ENCODE data around the gene ERICH6B. TPM values are rescaled to one million over a fixed set of nuclear protein-coding genes. Genes with fewer than 3 reads are reported as not detected.
A peak's percentile ranks its signal among the peaks of the same experiment; 100 is the strongest.
"Not testable (repeated sequence)": the region's sequence is repeated elsewhere in the genome, so short reads cannot be mapped to it uniquely, and the experiment has no call there.

Gene ERICH6B
- total RNA-seq (not detected), polyA plus RNA-seq (ENCODE audit: insufficient read depth, low read depth, low replicate concordance) (not detected)
- long read RNA-seq, donor 1: 0 reads
- long read RNA-seq, donor 2: 0 reads
- long read RNA-seq, donor 3: 0 reads
- long read RNA-seq, donor 4, partial matches to known transcripts: 0 of 6 reads
- long read RNA-seq, donor 4, other reads (novel, unspliced or antisense): 6 of 6 reads
- long read RNA-seq, donor 5: 0 reads
- long read RNA-seq, donor 6: 0 reads
- long read RNA-seq, donor 7: 0 reads
- long read RNA-seq, donor 8: 0 reads
- long read RNA-seq, donor 9: 0 reads
- long read RNA-seq, donor 10: 0 reads

DNA sequence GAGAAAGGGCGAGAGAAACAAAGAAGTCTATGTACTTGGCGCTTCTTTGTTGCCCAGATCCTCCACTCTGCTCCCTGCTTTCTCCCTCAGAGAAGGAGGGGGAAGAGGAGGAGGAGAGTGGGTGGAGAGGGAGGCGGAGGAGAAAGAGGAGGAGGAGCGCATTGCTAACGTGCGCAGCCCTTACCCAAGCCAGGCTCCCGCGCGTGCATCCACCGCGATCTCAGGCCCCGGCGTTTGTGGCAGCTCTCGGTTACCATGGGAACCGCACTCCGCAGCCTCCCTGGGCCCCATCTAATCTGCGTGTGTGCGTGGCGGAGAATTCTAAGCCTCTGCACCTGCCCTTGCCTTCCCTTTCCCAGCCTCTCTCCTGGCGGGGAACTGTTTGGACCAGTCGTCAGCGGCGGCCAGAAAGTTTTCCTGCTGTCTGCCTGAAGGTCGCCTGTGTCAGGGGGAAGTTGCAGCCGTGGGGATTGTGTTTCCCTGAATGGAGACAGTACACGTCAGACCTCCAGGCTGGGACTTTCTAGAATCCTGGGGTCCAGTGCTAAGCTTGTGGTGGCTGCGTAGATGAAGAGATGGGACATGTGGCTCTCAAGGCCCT is at the start of gene ERICH6B:
TSS of gene ERICH6B (minus strand) at position 239 of the 601 bp plus-strand sequence. CDS start 18,734 bp downstream, outside the sequence.
- TF ChIP-seq, protein P1, sequence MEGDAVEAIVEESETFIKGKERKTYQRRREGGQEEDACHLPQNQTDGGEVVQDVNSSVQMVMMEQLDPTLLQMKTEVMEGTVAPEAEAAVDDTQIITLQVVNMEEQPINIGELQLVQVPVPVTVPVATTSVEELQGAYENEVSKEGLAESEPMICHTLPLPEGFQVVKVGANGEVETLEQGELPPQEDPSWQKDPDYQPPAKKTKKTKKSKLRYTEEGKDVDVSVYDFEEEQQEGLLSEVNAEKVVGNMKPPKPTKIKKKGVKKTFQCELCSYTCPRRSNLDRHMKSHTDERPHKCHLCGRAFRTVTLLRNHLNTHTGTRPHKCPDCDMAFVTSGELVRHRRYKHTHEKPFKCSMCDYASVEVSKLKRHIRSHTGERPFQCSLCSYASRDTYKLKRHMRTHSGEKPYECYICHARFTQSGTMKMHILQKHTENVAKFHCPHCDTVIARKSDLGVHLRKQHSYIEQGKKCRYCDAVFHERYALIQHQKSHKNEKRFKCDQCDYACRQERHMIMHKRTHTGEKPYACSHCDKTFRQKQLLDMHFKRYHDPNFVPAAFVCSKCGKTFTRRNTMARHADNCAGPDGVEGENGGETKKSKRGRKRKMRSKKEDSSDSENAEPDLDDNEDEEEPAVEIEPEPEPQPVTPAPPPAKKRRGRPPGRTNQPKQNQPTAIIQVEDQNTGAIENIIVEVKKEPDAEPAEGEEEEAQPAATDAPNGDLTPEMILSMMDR (IDR thresholded peaks at IDR 0.05; ENCODE audit: borderline replicate concordance, extremely low read depth, insufficient read depth): no peak
- FAIRE-seq (no peak), DNase-seq (peak; percentile 74 to 92 (median 92))
- no peaks in the 10 kb centered on the region for H3K9me3 ChIP-seq (ENCODE audit: control insufficient read depth in 2 of 3, insufficient read depth in 1 of 3, low read length in 3 of 3)
- peak within 1 kb of the TSS in 2 of 3 donors; percentile 2 to 35 for H3K4me3 ChIP-seq (ENCODE audit: low read length in 3 of 3)
- H3K36me3 ChIP-seq (ENCODE audit: control insufficient read depth in 2 of 3, insufficient read depth in 3 of 3, low read length in 3 of 3): no peaks in the 10 kb centered on the region
- no peak within 1 kb of the TSS for H3K27ac ChIP-seq (ENCODE audit: low read depth in 2 of 2, low read length in 2 of 2)
- H3K9ac ChIP-seq (ENCODE audit: low read length in 3 of 3): no peak within 1 kb of the TSS
- peaks cover 0 to 3% (median 0%) of the 10 kb centered on the region in 3 donors for H3K4me1 ChIP-seq (ENCODE audit: control insufficient read depth in 2 of 3, insufficient read depth in 2 of 3, low read depth in 1 of 3, low read length in 3 of 3)
- no peaks in the 10 kb centered on the region for H3K27me3 ChIP-seq (ENCODE audit: control insufficient read depth, insufficient read depth, low read length)
- intact Hi-C loops (cut with DNase I): no loop called here

DNA sequence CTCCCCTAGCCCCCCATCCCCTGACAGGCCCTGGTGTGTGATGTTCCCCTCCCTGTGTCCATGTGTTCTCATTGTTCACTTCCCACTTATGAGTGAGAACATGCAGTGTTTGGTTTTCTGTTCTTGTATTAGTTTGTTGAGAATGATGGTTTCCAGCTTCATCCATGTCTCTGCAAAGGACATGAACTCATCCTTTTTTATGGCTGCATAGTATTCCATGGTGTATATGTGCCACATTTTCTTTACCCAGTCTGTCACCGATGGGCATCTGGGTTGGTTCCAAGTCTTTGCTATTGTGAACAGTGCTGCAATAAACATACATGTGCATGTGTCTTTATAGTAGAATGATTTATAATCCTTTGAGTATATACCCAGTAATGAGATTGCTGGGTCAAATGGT is 47.4 kb upstream of the ERICH6B start:
- H3K27me3 ChIP-seq (ENCODE audit: control insufficient read depth, insufficient read depth, low read length); H3K9me3 ChIP-seq (ENCODE audit: control insufficient read depth in 2 of 3, insufficient read depth in 1 of 3, low read length in 3 of 3); H3K4me1 ChIP-seq (ENCODE audit: control insufficient read depth in 2 of 3, insufficient read depth in 2 of 3, low read depth in 1 of 3, low read length in 3 of 3); H3K9ac ChIP-seq (ENCODE audit: low read length in 3 of 3); intact Hi-C loops (cut with DNase I); DNase-seq; H3K36me3 ChIP-seq (ENCODE audit: control insufficient read depth in 2 of 3, insufficient read depth in 3 of 3, low read length in 3 of 3); H3K4me3 ChIP-seq (ENCODE audit: low read length in 3 of 3); FAIRE-seq; H3K27ac ChIP-seq (ENCODE audit: low read depth in 2 of 2, low read length in 2 of 2): not testable (repeated sequence)

- H3K27ac ChIP-seq (ENCODE audit: low read depth in 2 of 2, low read length in 2 of 2): no peak overlapping the region
- no peaks in the 10 kb centered on the region for H3K4me1 ChIP-seq (ENCODE audit: control insufficient read depth in 2 of 3, insufficient read depth in 2 of 3, low read depth in 1 of 3, low read length in 3 of 3)
- H3K27me3 ChIP-seq (ENCODE audit: control insufficient read depth, insufficient read depth, low read length): no peaks in the 10 kb centered on the region
- DNase-seq: no peak
- no peak overlapping the region for H3K9ac ChIP-seq (ENCODE audit: low read length in 3 of 3)
- FAIRE-seq: no peak
- TF ChIP-seq, protein P1 (IDR thresholded peaks at IDR 0.05; ENCODE audit: borderline replicate concordance, extremely low read depth, insufficient read depth): no peak
- intact Hi-C loops (cut with DNase I): no loop called here
- H3K9me3 ChIP-seq (ENCODE audit: control insufficient read depth in 2 of 3, insufficient read depth in 1 of 3, low read length in 3 of 3): peaks cover 0 to 4% (median 0%) of the 10 kb centered on the region in 3 donors
- H3K4me3 ChIP-seq (ENCODE audit: low read length in 3 of 3): no peak overlapping the region
- H3K36me3 ChIP-seq (ENCODE audit: control insufficient read depth in 2 of 3, insufficient read depth in 3 of 3, low read length in 3 of 3): no peaks in the 10 kb centered on the region
Observed at GRCh38 chr13:45662162-45662561, 46.6 kb upstream of the ERICH6B start.

GRCh38 chr13:45660458-45660857 is 44.9 kb upstream of the ERICH6B start:
- DNase-seq; H3K9me3 ChIP-seq (ENCODE audit: control insufficient read depth in 2 of 3, insufficient read depth in 1 of 3, low read length in 3 of 3); H3K4me3 ChIP-seq (ENCODE audit: low read length in 3 of 3); intact Hi-C loops (cut with DNase I); H3K27me3 ChIP-seq (ENCODE audit: control insufficient read depth, insufficient read depth, low read length); H3K36me3 ChIP-seq (ENCODE audit: control insufficient read depth in 2 of 3, insufficient read depth in 3 of 3, low read length in 3 of 3); H3K27ac ChIP-seq (ENCODE audit: low read depth in 2 of 2, low read length in 2 of 2); H3K9ac ChIP-seq (ENCODE audit: low read length in 3 of 3); FAIRE-seq; H3K4me1 ChIP-seq (ENCODE audit: control insufficient read depth in 2 of 3, insufficient read depth in 2 of 3, low read depth in 1 of 3, low read length in 3 of 3): not testable (repeated sequence)
